ENCODE results near the gene ZBTB20.

DNA sequence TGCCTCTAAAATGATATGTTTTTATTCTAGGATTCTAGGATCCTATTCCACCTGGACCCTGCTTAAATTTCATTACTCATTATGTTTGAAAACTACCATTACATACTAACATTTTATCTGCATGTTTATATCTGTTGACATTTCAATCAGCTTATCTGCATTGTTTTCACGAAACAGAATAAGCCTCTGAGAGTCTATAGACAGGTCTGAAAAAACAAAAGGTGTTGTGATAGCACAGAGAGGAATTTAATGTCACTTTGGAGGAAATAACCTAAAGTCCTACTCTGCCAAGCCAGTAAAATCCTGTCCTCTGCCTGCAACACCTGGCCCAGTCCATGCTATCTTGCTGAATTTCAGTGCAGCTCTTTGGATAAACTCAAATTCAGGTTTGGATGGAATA, 315.2 kb downstream of the ZBTB20 start:
- TF ChIP-seq, protein P1, sequence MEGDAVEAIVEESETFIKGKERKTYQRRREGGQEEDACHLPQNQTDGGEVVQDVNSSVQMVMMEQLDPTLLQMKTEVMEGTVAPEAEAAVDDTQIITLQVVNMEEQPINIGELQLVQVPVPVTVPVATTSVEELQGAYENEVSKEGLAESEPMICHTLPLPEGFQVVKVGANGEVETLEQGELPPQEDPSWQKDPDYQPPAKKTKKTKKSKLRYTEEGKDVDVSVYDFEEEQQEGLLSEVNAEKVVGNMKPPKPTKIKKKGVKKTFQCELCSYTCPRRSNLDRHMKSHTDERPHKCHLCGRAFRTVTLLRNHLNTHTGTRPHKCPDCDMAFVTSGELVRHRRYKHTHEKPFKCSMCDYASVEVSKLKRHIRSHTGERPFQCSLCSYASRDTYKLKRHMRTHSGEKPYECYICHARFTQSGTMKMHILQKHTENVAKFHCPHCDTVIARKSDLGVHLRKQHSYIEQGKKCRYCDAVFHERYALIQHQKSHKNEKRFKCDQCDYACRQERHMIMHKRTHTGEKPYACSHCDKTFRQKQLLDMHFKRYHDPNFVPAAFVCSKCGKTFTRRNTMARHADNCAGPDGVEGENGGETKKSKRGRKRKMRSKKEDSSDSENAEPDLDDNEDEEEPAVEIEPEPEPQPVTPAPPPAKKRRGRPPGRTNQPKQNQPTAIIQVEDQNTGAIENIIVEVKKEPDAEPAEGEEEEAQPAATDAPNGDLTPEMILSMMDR (IDR thresholded peaks at IDR 0.05; ENCODE audit: low read depth, low read length), result no peak
- TF ChIP-seq EZH2phosphoT487 (IDR thresholded peaks at IDR 0.05; ENCODE audit: low read depth), result no peak

All from OCI-LY3 (cell line).